ENCODE results near the gene RFT1.
"Not testable (repeated sequence)": the region's sequence is repeated elsewhere in the genome, so short reads cannot be mapped to it uniquely, and the experiment has no call there.

The RFT1 gene

DNA sequence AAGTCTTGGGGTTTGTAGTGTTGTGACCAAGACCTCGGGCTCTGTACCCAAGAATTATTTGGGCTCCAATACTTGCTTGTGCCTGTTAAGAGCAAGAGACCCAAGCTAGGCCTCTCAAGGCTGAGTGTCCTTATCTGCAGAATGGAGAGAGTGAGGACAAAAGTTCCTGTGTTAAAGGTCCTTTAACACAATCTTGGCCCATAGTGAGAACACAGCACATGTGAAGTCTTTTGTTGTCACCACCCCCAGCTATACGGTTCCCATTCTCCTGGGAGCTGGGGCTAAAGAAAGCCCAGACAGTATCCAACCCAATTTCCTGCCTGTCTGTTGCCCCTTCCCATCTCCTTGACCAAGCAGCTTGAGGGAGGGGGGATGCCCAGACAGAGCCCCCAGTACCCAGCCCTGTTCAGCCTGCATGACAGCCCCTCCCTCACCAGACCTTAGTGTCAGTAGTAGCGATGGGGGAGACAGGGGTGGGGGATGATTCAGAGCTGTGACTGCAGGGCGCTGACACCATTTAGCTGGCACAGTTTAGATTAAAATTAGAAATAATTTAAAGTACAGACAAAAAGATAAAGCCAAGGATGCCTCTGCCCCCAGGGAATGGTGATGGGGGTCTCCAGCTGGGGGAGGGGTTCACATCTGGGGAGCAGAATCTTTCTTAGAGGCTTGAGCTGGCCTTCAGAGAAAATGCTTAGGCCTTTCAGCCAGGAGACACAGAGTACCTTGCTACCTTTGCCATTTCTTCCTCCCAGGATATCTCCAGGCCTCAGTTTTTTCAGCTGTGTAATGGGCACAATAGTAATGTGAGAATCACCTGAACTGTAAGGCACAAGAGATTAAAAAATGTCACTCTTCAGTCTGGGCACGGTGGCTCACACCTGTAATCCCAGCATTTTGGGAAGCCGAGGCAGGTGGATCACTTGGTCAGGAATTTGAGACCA is 33.5 kb upstream of the RFT1 start:
- DNase-seq (ENCODE audit: low read depth in 2 of 2), result no peak

DNA sequence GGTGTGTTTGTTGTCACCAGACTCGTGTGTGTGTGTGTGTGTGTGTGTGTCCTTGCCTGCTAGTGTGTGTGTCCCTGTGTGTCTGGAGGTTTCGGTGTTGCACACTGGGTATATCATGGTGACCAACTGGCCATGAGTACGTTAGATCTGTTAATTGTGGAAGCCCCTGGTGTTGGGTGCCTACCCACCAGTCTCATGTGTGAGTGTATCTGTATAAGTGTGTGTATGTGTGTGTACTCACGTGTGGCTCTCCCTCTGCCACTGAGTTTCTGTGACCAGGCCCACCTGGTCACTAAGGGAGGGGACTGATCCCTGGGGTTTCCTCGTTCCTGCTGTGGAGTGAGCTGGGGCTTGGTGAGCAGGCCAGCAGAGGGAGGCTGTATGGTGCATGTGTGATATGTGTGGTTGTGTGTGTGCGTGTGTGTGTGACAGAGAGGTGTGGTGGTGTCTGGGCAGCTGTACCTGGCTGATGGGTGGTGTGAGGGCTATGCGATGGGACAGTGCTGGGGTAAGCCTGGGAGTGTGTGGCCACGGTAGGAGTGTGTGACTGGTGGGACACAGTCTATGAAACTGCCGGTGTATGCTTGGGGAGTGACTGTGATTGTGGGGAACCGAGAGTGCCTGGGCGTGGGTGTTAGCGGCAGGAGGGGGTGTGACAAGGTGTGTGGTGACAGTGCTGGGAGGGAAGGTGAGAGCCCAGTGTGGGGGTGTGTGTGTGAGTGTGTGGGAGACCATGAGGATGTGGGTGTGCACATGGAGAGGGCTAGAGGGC is 32.6 kb upstream of the RFT1 start:
- peak; percentile 15 to 18 for DNase-seq (ENCODE audit: low read depth in 2 of 2)

DNA sequence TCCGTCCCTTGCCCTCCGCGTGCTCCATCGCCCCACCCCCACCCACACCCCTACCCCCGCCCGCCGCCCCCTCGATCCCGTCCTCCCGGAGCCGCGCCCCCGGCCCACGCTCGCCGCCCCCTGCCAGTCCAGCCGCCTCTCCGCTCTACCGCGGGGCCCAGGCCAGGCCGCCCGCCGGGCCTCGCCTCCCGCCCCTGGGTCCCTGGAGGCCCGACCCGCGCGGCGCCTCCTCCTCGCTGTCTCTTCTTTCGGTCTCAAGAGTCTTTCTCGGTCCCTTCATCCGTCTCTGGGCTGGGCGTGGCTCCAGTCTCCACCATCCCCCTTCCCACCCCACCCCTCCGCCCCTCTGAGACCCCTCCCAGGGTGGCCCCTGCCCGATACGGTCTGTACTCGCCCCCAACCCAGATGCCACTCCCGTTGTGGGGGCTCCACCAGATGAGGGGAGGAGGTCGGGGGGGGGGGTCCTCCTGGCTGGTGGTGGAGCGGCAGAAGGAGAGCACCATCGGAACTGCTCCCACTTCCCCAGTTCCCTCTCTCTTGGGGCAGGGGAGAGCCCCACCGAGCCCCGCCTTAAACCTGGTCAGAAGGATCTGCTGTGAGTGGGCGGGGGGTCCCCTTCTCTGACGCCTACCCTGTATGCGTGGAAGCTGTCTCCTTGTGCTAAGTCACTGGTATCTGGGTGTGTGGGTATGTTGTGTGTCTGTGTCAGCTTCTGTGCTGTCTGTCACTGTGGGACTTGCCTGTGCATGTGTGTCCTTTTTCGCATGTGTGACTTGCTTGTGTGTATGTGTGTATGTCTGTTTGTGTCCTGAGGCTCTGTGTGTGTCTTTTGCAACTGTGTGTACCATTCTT is 31.8 kb upstream of the RFT1 start:
- peak; percentile 18 to 20 for DNase-seq (ENCODE audit: low read depth in 2 of 2)

DNA sequence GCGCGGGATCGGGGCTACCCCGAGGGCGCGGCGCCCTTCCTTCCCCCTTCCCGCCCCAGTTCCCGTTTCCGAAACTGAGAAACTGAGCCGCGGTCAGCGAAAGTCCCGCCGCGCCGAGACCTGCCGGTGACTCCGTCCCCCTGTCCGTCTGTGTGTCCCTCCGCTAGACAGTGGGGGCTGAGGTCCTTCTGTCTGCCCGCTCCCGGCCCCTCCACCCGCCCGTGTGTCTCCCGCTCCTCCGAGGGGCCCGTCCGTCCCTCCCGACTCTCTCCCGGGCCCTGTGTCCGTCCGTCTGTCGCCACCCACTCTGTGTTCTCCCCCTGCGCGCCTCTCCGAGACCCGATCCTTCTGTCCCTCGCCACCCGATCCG is 31.2 kb upstream of the RFT1 start:
- peak; percentile 7 to 12 for DNase-seq (ENCODE audit: low read depth in 2 of 2)

DNA sequence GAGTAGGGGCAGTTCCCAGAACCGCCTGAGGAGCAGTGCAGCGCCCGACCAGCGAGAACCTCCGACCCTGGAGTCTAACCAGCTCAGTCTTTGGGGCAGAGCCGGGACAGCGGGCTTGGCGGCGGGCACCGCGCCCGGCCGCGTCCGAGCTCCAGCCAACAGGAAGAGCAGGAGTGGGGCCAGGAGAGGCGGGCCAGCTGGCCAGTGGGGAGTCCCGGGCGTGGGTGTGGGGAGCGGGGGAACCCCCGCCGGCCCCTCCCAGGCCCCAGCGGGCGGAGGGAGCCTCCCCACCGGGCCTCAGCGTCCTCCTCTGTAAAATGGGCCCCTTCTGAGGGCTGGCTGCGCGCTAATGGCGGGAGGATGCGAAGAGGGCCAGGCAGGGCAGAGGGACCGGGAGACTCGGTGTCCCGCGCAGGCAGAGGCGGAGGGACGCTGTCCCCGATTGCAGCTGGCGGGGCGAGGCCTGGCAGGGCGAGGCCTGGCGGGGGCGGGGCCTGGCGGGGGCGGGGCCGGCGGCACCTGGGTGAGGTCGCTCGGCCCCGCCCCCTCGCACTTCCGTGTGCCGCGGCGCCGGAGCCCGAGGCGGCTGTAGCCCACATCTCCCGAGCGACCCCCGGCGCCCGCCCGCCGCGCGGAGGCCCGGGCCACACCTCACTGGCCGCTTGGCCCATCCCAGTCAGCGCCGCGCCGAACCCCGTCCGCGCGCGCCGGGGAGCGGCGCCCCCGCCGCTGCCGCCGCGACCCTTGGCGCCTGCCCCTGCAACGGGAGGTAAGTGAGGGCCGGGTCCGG is 30.6 kb upstream of the RFT1 start, which contains the start of gene PRKCD:
PRKCD (plus strand) TSS at position 550 of the 790 bp plus-strand sequence. CDS start 17,214 bp downstream, outside the sequence.
- DNase-seq (ENCODE audit: low read depth in 2 of 2), result peak; percentile 69 to 71

DNA sequence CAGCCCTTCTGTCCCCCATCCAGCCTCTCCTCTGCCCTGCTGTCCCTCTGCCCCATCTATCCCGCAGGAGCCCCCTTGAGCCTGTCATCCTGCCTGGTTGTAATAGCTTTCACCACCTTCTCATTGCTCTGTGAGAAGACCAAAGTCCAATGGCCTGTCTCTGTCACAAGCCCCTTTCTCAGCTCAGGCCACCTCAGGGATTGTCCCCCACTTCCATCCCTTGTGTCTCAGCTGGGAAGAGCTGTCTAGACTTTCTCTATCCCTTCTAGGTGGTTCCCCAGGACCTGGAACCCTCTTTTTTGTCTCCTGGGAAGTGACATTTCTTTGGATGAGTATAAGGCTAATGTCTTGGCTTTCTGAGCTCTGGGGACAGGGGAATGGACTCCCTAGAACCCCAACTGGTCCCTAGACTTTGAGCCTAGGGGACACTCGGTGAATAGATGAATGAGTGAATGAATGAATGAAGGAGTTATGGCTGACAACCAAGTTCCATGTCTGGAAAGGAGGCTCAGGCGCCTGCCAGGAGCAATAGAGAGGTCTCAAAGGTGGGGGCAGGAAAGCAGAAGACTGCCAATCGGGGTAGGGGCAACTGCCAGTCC is 29.9 kb upstream of the RFT1 start:
- DNase-seq (ENCODE audit: low read depth in 2 of 2), result no peak

DNA sequence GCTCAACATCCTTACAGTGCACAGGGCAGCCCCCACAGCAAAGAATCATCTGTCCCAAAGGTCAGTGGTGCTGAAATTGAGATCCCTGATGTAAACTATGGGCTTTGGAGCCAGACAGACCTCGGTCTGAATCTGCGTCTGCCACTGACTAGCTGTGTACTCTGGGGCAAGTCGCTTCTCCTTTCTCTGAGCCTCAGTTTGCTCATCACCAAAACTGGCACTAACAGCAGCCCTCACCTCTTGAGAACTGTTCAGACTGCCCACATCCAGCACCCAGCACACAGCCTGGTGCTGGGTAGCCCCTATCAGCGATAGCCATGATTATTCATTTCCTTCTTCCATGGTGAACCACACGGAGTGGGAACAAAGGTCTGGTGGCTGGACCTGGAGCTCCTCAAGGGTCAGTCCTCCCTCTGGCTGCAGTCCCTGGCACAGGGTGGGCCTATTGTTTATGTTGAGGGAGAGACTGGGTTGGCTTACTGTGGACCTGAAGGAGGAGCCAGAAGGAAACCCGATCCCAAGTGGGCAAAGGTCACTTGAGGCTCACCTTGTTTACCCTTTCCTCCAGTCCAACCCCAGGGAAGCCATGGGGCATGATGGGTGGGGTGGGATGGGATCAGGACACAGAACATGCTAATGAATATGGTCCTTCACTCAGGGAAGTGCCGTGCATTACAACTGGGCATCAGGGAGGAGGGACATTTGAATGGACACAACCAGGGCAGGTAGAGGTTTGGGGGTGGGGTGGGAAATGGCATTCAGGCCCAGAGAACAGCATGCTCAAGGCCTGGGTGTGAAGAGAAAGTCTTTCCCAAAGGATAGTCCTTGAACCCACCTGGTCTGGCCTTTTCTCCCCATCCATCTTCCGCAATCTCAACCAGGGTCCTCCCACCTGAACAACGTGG is 29.2 kb upstream of the RFT1 start:
- DNase-seq (ENCODE audit: low read depth in 2 of 2), result no peak

DNA sequence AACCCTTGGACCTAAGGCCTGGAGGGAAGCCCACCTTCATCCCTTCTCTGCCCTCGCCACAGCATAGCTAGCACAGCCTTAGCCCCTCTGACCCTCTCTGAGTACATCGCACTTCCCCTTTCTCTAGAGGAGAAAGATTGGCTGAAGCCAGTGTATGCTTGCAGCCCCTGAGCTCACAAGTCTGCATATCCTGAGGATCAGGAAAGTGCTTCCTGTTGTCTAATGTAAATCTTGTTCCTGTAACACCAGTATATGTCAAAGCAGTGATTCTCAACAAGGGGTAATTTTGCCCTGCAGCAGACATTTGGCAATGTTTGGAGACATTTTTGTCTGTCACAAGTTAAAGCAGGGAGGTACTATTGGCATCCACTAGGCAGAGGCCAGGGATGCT is 28.5 kb upstream of the RFT1 start:
- DNase-seq (ENCODE audit: low read depth in 2 of 2), result no peak

DNA sequence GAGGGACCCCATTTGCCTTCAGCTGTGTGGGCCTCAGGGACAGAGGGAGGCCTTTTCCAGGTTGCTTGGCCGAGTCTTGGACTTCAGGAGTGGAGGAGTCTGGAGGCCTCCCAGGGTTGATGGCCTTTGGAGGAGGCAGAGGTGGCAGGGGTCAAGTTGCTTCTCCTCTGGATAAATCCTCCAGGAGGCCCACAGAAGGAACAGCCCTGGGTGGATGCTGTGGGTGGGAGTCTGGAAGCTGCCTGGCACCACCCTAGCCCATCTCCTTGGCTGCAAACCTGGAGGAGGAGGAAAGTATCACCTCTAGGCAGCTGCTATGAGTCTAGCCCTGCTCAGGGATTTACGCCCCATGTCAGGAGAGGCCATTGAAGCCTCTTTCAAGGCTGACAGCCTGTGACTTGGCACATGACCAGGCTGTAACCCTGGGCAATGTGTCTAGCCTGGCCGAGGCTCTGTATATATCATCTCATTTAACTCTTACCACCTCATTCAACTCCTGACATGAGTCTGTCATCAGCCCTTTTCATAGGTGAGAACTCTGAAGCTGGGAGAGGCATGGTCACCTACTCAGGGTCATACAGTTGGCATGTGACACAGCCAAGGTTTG is 27.8 kb upstream of the RFT1 start:
- no peak for DNase-seq (ENCODE audit: low read depth in 2 of 2)

DNA sequence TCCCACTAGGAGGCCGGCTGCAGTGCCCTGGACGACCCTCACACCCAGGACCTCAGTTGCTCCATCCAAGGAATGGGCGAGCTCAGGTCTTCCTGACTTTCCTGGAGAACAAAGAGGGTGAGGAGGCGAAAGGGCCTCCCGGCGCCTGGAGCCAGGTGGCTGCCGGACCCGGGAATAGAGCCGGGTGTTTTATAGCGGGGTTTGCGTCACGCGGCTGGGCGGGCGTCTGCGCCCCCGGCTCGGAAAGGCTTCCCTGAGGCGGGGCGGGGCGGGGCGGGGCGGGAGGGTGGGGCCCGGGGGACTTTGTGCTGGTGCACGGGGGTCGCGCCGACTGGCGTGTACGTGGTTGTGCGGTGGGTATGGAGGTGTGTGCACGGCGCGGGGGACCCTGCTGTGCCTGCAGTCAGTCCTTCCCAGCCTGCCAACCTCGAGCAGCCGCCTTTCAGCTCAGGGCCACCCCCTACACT is 26.2 kb upstream of the RFT1 start:
- no peak for DNase-seq (ENCODE audit: low read depth in 2 of 2)

DNA sequence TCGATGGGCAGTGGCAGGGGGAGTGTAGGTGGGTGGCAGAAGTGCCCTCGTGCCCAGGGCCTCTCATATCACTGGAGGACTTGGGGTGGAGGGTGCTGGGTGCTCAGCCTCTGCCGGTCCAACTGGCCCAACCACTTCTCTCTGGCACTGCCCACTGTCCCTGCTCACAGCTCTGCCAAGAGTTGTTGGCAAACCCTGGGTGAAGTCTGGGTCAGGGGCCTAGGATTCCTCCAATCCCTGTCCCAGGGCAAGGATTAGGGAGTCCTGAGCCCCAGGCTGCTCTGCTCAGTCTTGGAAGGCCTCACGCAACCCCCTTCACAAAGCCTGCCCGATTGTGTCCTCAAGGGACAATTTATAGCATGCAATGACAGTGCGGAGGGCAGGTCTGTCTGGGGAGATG is 25.5 kb upstream of the RFT1 start:
- DNase-seq (ENCODE audit: low read depth in 2 of 2), result no peak

DNA sequence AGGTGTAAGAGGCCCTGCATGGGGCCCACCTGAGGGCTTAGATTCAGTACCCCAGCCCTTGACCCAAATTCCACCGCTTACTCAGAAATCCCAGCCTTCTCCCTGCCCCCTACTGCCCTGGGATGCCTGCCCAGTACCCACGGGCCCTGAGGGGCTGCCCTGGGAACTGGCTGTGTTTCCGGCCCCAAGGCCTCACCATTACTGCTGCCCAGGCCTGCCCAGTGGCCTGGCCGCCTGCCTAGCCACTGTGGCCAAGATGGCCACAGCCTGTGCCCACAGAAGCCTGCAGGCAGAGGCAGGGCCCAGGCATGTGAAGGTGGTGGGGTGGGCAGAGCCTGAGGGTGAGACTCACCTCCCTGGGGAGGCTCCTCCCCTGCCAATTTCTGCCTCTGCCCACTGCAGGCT is 24.6 kb upstream of the RFT1 start:
- no peak for DNase-seq (ENCODE audit: low read depth in 2 of 2)

DNA sequence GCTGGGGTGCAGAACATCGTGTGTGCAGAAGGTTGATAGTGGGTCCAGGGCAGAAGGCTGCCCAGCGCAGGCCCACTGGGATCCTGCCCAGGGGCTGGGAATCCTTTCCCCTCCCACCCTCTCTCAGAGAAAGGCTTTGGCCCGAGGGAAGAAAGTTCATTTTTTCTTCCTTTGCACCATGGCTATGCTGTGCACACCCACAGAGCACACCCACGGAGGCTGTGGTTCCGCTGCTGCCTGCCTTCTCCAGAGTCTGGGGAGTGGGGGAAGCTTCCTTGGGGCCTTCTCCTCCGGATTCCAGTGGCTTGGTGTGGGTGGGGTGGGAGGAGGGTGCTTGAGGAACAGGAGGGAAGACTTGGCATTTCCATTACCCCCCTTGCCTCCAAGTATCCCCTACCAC is 23.7 kb upstream of the RFT1 start:
- DNase-seq (ENCODE audit: low read depth in 2 of 2), result no peak

DNA sequence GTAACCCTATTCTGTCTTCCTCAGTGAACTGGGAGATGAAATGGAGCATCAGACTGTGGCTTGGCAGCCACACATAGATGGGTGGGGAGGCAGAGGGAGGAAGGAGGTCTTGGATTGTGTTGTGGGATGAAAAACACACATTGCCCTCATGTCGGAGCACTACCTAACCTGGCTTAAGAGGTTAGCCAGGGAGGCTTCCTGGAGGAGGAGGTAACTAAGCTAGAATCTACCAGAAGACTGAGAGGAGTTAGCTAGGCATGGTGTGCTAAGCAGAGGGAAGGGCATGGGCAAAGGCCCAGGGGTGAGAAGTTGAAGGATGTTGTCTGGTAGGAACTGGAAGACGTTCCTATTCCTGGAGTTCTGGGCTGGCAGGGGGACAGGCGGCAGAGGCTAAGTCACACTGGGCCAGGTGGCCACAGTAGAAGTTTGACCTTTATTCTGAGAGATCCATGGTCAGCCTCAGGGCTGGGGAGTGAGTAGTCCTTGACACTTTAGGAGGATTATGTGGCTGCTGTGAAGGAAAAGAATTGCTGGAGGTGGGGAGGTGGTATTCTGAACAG is 23.1 kb upstream of the RFT1 start:
- DNase-seq (ENCODE audit: low read depth in 2 of 2), result no peak

DNA sequence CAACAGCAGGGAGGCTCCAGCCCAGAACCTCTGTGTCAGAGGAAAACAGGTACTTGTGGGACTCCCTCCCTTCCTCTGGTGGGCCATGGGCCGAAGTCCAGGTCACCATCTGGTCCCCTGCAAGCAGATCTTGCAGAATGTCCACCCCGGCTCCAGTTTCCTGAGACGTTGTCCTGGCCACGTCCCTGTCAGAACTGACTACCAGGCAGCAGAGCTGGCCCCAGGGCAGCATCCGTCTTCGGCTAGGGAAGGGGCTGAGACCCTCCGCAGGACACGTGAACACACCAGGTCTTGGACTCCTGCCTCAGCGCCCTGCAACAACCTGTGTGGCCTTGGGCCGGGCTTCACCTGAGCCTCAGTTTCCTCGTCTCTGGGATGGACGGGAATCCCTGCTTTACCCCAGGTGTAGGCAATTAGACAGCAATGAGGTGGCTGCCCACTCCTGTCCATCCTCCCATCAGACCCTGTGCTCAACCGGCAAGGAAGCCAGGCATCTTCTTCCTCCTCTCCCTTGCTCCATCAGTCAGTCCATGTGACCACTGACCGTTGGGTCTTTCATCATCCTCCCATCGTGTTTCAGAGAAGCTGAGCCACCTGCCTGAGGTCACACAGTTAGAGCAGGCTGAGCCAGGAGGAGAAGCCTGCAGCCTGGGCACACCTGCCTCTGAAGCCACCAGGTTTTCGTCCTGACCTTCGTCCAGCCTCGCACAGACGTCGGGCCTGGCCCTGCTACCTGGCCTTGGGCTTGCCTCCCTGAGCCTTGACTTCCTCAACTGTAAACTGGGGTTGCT is 21.8 kb upstream of the RFT1 start:
- DNase-seq (ENCODE audit: low read depth in 2 of 2), result no peak

DNA sequence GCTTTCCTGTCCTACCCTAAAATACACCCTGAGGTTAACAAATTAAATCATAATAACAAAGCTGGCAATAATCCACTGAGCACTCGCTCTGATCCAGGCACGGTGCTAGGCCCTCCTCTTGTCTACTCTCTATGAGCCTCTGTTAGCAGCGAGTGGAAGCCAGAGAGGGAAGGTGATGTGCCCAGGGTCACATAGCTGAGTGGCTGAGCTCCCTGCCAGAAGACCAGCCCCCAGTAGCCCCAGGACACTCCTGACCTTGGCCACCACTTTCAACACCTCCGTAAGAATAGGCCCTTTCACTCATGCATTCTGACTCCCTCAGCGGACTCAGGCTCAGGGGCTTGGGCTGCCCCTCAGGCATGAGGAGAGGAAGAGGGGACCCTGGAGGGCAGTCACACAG is 21.2 kb upstream of the RFT1 start:
- no peak for DNase-seq (ENCODE audit: low read depth in 2 of 2)

DNA sequence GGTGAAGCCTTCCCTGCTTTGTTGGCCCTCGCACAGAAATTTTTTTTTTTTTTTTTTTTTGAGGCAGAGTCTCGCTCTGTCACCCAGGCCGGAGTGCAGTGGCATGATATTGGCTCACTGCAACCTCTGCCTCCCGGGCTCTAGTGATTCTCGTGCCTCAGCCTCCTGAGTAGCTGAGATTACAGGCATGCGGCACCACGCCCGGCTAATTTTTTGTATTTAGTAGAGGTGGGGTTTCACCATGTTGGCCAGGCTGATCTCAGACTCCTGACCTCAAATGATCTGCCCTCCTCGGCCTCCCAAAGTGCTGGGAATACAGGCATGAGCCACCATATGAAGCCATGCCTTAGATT is 20.8 kb upstream of the RFT1 start:
- DNase-seq (ENCODE audit: low read depth in 2 of 2), result not testable (repeated sequence)
